Natural killer cell (primary cell): Measurements from ENCODE around the gene SLC17A2. TPM values are rescaled to one million over a fixed set of nuclear protein-coding genes. Genes with fewer than 3 reads are reported as not detected.

ENCODE experiments used
- ATAC-seq, 3 donors: fragments of 150-1000 bp in 2 of 3; fragments of 200-7000 bp in 1 of 3; cut with Tn5 transposase; 1 replicate in 1 of 3; 2 replicates in 2 of 3; pipeline ENCODE4 v1.10.0; 2021; ENCODE audit warnings: mild to moderate bottlenecking in 2 of 3, moderate library complexity in 2 of 3
- DNase-seq, 2 donors: peaks; one replicate each; pipeline versions ENCODE4 v3.0.0 to v3.0.0-alpha.2; 2013 to 2021; ENCODE audit warnings: mixed read lengths in 1 of 2
- H3K27ac ChIP-seq: one replicate; pipeline ENCODE4 v1.5.1; 2013; ENCODE audit warnings: mild to moderate bottlenecking, low read length
- H3K27me3 ChIP-seq: one replicate; pipeline ENCODE4 v1.6.1; 2013; ENCODE audit warnings: low read length; ENCODE audit not compliant: control insufficient read depth, insufficient read depth
- H3K36me3 ChIP-seq: one replicate; pipeline ENCODE4 v1.6.1; 2013; ENCODE audit warnings: low read length; ENCODE audit not compliant: control insufficient read depth, insufficient read depth
- H3K4me1 ChIP-seq: one replicate; pipeline ENCODE4 v1.6.1; 2013; ENCODE audit warnings: low read length; ENCODE audit not compliant: control insufficient read depth, insufficient read depth
- H3K4me3 ChIP-seq: one replicate; pipeline ENCODE4 v1.5.1; 2013; ENCODE audit warnings: low read length
- H3K9me3 ChIP-seq: one replicate; pipeline ENCODE4 v1.6.1; 2013; ENCODE audit warnings: low read length; ENCODE audit not compliant: control insufficient read depth, insufficient read depth
- H3K27ac Mint-ChIP-seq, 2 donors: one replicate each; pipeline ENCODE4 v1.8.0; 2022; ENCODE audit warnings: mild to moderate bottlenecking in 2 of 2, mixed read lengths in 2 of 2, moderate library complexity in 1 of 2
- H3K27me3 Mint-ChIP-seq, 2 donors: one replicate each; pipeline ENCODE4 v1.8.0; 2022; ENCODE audit warnings: low read depth in 2 of 2, mixed read lengths in 2 of 2
- H3K36me3 Mint-ChIP-seq: one replicate; pipeline ENCODE4 v1.8.0; 2022; ENCODE audit warnings: mixed read lengths
- H3K4me1 Mint-ChIP-seq, 2 donors: one replicate each; pipeline ENCODE4 v1.8.0; 2022; ENCODE audit warnings: mixed read lengths in 2 of 2
- H3K4me3 Mint-ChIP-seq: one replicate; pipeline ENCODE4 v1.8.0; 2022; ENCODE audit warnings: mild to moderate bottlenecking, moderate library complexity, mixed read lengths
- H3K9me3 Mint-ChIP-seq, 2 donors: one replicate each; pipeline ENCODE4 v1.8.0; 2022; ENCODE audit warnings: mixed read lengths in 2 of 2
- WGBS: methylation state at CpG from one replicate; pipeline ENCODE4 v1.1.7; 2013; ENCODE audit warnings: missing lambda C conversion rate; ENCODE audit not compliant: insufficient coverage; 5-methylcytosine and 5-hydroxymethylcytosine counted together
- intact Hi-C: fragments of 100-400 bp; cut with micrococcal nuclease; formaldehyde crosslinking; loops from one replicate; pipeline ENCODE4 v1.14.2; 2022
- total RNA-seq, 4 donors: library from RNA; stranded (reverse); fragments of 120-200 nt in 1 of 4; gene quantifications; one replicate each; pipeline versions ENCODE4 v1.2.3 to v1.2.4, GENCODE V29; 2013 to 2022
- TF ChIP-seq, protein P1 (sequence below): fragments of 200-600 bp; IDR thresholded peaks from one replicate; pipeline ENCODE4 v1.8.0; 2022; ENCODE audit warnings: antibody characterized with exemption

SLC17A2 gene
- total RNA-seq, 3 donors from 2014 or later (not counting 1 experiment from before 2014, with no cell fraction given), result not detected

GRCh38 chr6:25939593-25939992 is 9.1 kb upstream of the SLC17A2 start:
- Mint-ChIP-seq H3K4me1 (no peaks in the 10 kb centered on the region), H3K27me3 (peaks cover 8 to 47% of the 10 kb centered on the region in 2 donors), H3K27ac (no peak overlapping the region), H3K36me3 (no peaks in the 10 kb centered on the region), H3K4me3 (no peak overlapping the region), H3K9me3 (no peaks in the 10 kb centered on the region)
- Histone ChIP-seq H3K4me1 (no peaks in the 10 kb centered on the region), H3K36me3 (no peaks in the 10 kb centered on the region), H3K27me3 (no peaks in the 10 kb centered on the region), H3K27ac (no peak overlapping the region), H3K9me3 (no peaks in the 10 kb centered on the region), H3K4me3 (no peak overlapping the region)
- TF ChIP-seq, protein P1, sequence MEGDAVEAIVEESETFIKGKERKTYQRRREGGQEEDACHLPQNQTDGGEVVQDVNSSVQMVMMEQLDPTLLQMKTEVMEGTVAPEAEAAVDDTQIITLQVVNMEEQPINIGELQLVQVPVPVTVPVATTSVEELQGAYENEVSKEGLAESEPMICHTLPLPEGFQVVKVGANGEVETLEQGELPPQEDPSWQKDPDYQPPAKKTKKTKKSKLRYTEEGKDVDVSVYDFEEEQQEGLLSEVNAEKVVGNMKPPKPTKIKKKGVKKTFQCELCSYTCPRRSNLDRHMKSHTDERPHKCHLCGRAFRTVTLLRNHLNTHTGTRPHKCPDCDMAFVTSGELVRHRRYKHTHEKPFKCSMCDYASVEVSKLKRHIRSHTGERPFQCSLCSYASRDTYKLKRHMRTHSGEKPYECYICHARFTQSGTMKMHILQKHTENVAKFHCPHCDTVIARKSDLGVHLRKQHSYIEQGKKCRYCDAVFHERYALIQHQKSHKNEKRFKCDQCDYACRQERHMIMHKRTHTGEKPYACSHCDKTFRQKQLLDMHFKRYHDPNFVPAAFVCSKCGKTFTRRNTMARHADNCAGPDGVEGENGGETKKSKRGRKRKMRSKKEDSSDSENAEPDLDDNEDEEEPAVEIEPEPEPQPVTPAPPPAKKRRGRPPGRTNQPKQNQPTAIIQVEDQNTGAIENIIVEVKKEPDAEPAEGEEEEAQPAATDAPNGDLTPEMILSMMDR, result no peak
- ATAC-seq (no peak), DNase-seq (no peak)
- WGBS, result 89% methylated on average over 1 of the region's 2 CpGs
- intact Hi-C loops, result no loop called here

DNA sequence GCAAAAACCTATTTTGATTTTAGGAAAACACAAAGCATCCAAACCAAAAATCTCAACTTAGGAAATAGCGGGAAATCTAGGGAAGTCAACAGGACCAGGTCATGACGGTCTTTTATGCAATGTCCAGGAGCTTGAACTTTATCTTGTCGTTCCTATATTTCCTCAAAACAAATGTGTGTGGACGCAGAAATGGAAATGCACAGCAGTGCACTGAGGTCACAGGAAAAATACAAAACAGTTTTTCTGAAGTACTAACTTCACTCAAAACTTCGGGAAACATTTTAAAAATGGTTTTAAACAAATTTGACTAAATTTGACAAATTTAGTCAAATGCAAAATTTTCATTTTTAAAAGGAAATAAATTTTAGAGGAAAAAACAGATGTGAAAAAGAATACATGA is 5.5 kb upstream of the SLC17A2 start:
- Histone ChIP-seq H3K36me3 (no peaks in the 10 kb centered on the region), H3K4me1 (no peaks in the 10 kb centered on the region), H3K4me3 (no peak overlapping the region), H3K27me3 (no peaks in the 10 kb centered on the region), H3K27ac (no peak overlapping the region), H3K9me3 (no peaks in the 10 kb centered on the region)
- Mint-ChIP-seq H3K36me3 (no peaks in the 10 kb centered on the region), H3K27ac (no peak overlapping the region), H3K4me1 (no peaks in the 10 kb centered on the region), H3K4me3 (no peak overlapping the region), H3K9me3 (no peaks in the 10 kb centered on the region), H3K27me3 (peaks cover 11 to 39% of the 10 kb centered on the region in 2 donors)
- ATAC-seq (no peak), DNase-seq (no peak)
- intact Hi-C loops, result no loop called here
- TF ChIP-seq, protein P1, result no peak
- 97% methylated on average over 4 of the region's 5 CpGs for WGBS

GRCh38 chr6:25934735-25935313 is 4.3 kb upstream of the SLC17A2 start:
- Mint-ChIP-seq H3K27me3 (peaks cover 11 to 39% of the 10 kb centered on the region in 2 donors), H3K27ac (no peak overlapping the region), H3K4me1 (no peaks in the 10 kb centered on the region), H3K9me3 (no peaks in the 10 kb centered on the region), H3K36me3 (no peaks in the 10 kb centered on the region), H3K4me3 (no peak overlapping the region)
- TF ChIP-seq, protein P1, result no peak
- intact Hi-C loops, result no loop called here
- no peaks in the 10 kb centered on the region for H3K4me1 ChIP-seq
- DNase-seq (no peak), ATAC-seq (no peak)
- no peaks in the 10 kb centered on the region for H3K9me3 ChIP-seq
- no peak overlapping the region for H3K27ac ChIP-seq
- WGBS, result 83% methylated on average over 2 of the region's 3 CpGs
- H3K27me3 ChIP-seq, result no peaks in the 10 kb centered on the region
- H3K4me3 ChIP-seq, result no peak overlapping the region
- no peaks in the 10 kb centered on the region for H3K36me3 ChIP-seq

GRCh38 chr6:25934156-25934555 is 3.7 kb upstream of the SLC17A2 start:
- Histone ChIP-seq H3K9me3 (no peaks in the 10 kb centered on the region), H3K36me3 (no peaks in the 10 kb centered on the region), H3K27ac (no peak overlapping the region), H3K27me3 (no peaks in the 10 kb centered on the region), H3K4me1 (no peaks in the 10 kb centered on the region), H3K4me3 (no peak overlapping the region)
- TF ChIP-seq, protein P1, result no peak
- peaks cover 11 to 39% of the 10 kb centered on the region in 2 donors for H3K27me3 Mint-ChIP-seq
- no peak overlapping the region for H3K27ac Mint-ChIP-seq
- no peaks in the 10 kb centered on the region for H3K36me3 Mint-ChIP-seq
- H3K9me3 Mint-ChIP-seq, result no peaks in the 10 kb centered on the region
- intact Hi-C loops, result no loop called here
- no peaks in the 10 kb centered on the region for H3K4me1 Mint-ChIP-seq
- no peak for DNase-seq
- no peak overlapping the region for H3K4me3 Mint-ChIP-seq
- no peak for ATAC-seq
- 53% methylated on average over 2 of the region's 2 CpGs for whole genome bisulfite sequencing
